ENCODE results near the gene CNNM1. TPM values are rescaled to one million over a fixed set of nuclear protein-coding genes. Genes with fewer than 3 reads are reported as not detected.

CNNM1 gene
- total RNA-seq, 1 experiment from 2014 or later: not detected

GRCh38 chr10:99394761-99395386 is 65.7 kb downstream of the CNNM1 start:
- peaks cover 18% of the 10 kb centered on the region for H3K4me1 Mint-ChIP-seq (ENCODE audit: low read depth, unreplicated experiment)
- ChIA-PET CTCF (no interaction called here), POLR2A (no interaction called here)
- Histone ChIP-seq H3K9me3 (no peaks in the 10 kb centered on the region), H3K4me1 (peaks cover 29% of the 10 kb centered on the region), H3K36me3 (ENCODE audit: control insufficient read depth, insufficient read depth, low read length) (no peaks in the 10 kb centered on the region), H3K27me3 (replicated peaks; ENCODE audit: control insufficient read depth, insufficient read depth, low read length) (no peaks in the 10 kb centered on the region), H3K4me3 (ENCODE audit: low read depth, low read length) (no peak overlapping the region)
- intact Hi-C loops (cut with micrococcal nuclease; ENCODE audit: unreplicated experiment): loop anchor here (10.0 kb wide), 1 partner anchor 930 kb away; no protein-coding TSS in a partner anchor
- no peak overlapping the region for H3K27ac Mint-ChIP-seq (ENCODE audit: unreplicated experiment)
- H3K9me3 Mint-ChIP-seq (ENCODE audit: unreplicated experiment): no peaks in the 10 kb centered on the region
- no peaks in the 10 kb centered on the region for H3K27me3 Mint-ChIP-seq (ENCODE audit: insufficient read depth, unreplicated experiment)
- DNase-seq: no peak
- no TSS peak for BruUV-seq (replicated peaks)
- H3K4me3 Mint-ChIP-seq (ENCODE audit: unreplicated experiment): no peak overlapping the region
- peaks cover 42% of the 10 kb centered on the region for H3K36me3 Mint-ChIP-seq (ENCODE audit: insufficient read depth, unreplicated experiment)
- no peak for TF ChIP-seq CTCF (IDR thresholded peaks at IDR 0.05; ENCODE audit: insufficient read depth in 1 of 2, low read depth in 1 of 2, low read length in 1 of 2, severe bottlenecking in 1 of 2, unreplicated experiment in 1 of 2)

DNA sequence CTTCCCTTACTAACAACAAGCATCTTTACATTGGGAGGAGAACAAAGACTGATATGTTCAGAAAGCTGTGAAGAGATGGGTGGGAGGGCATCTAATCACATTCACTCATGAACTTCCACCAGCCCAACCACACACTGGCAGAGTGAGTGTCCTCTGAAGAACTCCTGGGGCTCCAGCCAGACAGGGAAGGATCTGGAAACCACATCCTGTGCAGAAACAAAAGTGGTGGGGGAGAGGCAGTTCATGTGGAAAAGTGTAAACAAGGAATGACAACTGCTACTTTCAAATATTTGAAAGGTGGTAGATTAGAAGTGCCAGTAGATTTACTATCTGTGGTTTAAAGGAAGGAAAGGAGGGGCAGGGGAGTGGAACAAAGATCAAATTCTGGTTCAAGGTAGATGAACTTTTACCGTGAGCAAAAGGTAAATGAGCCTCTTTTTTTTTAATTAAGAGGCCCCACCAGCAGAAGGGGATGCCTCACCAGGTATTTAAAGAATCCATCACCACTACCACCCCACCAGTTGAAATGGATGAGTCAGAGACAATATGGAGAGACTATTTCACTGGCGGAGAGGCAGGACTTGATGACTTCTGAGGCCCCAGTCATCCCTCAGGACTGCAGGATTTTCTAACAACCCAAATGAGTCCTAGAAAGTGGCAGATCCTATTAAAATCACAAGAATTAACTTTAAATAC is 66.7 kb downstream of the CNNM1 start:
- Histone ChIP-seq H3K27me3 (replicated peaks; ENCODE audit: control insufficient read depth, insufficient read depth, low read length) (no peaks in the 10 kb centered on the region), H3K4me3 (ENCODE audit: low read depth, low read length) (no peak overlapping the region), H3K36me3 (ENCODE audit: control insufficient read depth, insufficient read depth, low read length) (no peaks in the 10 kb centered on the region), H3K4me1 (peaks cover 29% of the 10 kb centered on the region), H3K9me3 (no peaks in the 10 kb centered on the region)
- Mint-ChIP-seq H3K9me3 (ENCODE audit: unreplicated experiment) (no peaks in the 10 kb centered on the region), H3K4me1 (ENCODE audit: low read depth, unreplicated experiment) (peaks cover 18% of the 10 kb centered on the region), H3K36me3 (ENCODE audit: insufficient read depth, unreplicated experiment) (peaks cover 48% of the 10 kb centered on the region), H3K27me3 (ENCODE audit: insufficient read depth, unreplicated experiment) (no peaks in the 10 kb centered on the region), H3K27ac (ENCODE audit: unreplicated experiment) (peak overlapping the region; percentile 11), H3K4me3 (ENCODE audit: unreplicated experiment) (no peak overlapping the region)
- intact Hi-C loops (cut with micrococcal nuclease; ENCODE audit: unreplicated experiment): loop anchor here (10.0 kb wide), 1 partner anchor 931 kb away; no protein-coding TSS in a partner anchor
- DNase-seq: no peak
- ChIA-PET CTCF (no interaction called here), POLR2A (no interaction called here)
- no TSS peak for BruUV-seq (replicated peaks)
- no peak for TF ChIP-seq CTCF (IDR thresholded peaks at IDR 0.05; ENCODE audit: insufficient read depth in 1 of 2, low read depth in 1 of 2, low read length in 1 of 2, severe bottlenecking in 1 of 2, unreplicated experiment in 1 of 2)

DNA sequence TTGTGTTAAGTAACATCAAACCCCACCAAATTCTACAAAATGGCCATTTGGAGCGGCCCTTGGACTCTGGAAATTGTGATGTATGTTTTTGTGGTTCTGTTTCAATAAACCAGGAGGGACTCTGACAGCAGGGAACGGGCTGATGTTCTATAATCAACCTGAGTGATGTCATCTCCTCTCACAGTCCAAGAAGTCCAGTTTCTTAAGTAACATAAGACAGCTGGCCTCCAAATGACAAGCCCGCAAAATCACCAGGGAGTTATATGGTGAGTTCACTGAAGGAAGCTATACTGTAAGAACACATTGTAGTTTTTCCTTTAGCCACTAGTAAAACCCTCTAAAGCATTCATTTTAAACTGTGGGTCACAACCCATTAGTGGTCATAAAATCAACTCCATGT is 67.3 kb downstream of the CNNM1 start:
- no peak for TF ChIP-seq CTCF (IDR thresholded peaks at IDR 0.05; ENCODE audit: insufficient read depth in 1 of 2, low read depth in 1 of 2, low read length in 1 of 2, severe bottlenecking in 1 of 2, unreplicated experiment in 1 of 2)
- Histone ChIP-seq H3K36me3 (ENCODE audit: control insufficient read depth, insufficient read depth, low read length) (no peaks in the 10 kb centered on the region), H3K4me1 (peaks cover 24% of the 10 kb centered on the region), H3K27me3 (replicated peaks; ENCODE audit: control insufficient read depth, insufficient read depth, low read length) (no peaks in the 10 kb centered on the region), H3K9me3 (no peaks in the 10 kb centered on the region), H3K4me3 (ENCODE audit: low read depth, low read length) (no peak overlapping the region)
- POLR2A ChIA-PET: no interaction called here
- H3K27ac Mint-ChIP-seq (ENCODE audit: unreplicated experiment): no peak overlapping the region
- no peaks in the 10 kb centered on the region for H3K27me3 Mint-ChIP-seq (ENCODE audit: insufficient read depth, unreplicated experiment)
- intact Hi-C loops (cut with micrococcal nuclease; ENCODE audit: unreplicated experiment): loop anchor here (10.0 kb wide), 1 partner anchor 932 kb away; no protein-coding TSS in a partner anchor
- no peak for DNase-seq
- peaks cover 18% of the 10 kb centered on the region for H3K4me1 Mint-ChIP-seq (ENCODE audit: low read depth, unreplicated experiment)
- no peaks in the 10 kb centered on the region for H3K9me3 Mint-ChIP-seq (ENCODE audit: unreplicated experiment)
- CTCF ChIA-PET: no interaction called here
- BruUV-seq (replicated peaks): no TSS peak
- H3K4me3 Mint-ChIP-seq (ENCODE audit: unreplicated experiment): no peak overlapping the region
- peaks cover 52% of the 10 kb centered on the region for H3K36me3 Mint-ChIP-seq (ENCODE audit: insufficient read depth, unreplicated experiment)
